WTC11 (cell line): ENCODE results near the gene FSD1L. TPM values are rescaled to one million over a fixed set of nuclear protein-coding genes. Genes with fewer than 3 reads are reported as not detected.
A peak's percentile ranks its signal among the peaks of the same experiment; 100 is the strongest.

Experiments
- ATAC-seq: fragments of 200-7000 bp; cut with Tn5 transposase; 2 replicates; pipeline ENCODE4 v1.10.0; 2021; ENCODE audit warnings: mild to moderate bottlenecking, moderate library complexity
- CTCF ChIA-PET: fragments of 300-600 bp; sonication (Branson Sonifier 250); formaldehyde crosslinking; loops from one replicate; lab custom pipeline; 2021; ENCODE audit warnings: antibody characterized with exemption; lab: Charles Lee
- POLR2A ChIA-PET: fragments of 350-600 bp; sonication (Branson Sonifier 250); formaldehyde crosslinking; loops from one replicate; lab custom pipeline; 2021; ENCODE audit warnings: antibody characterized with exemption; lab: Charles Lee
- DNase-seq: peaks from one replicate; pipeline ENCODE4 v3.0.0; 2021; ENCODE audit warnings: low spot score
- H3K27ac Mint-ChIP-seq: 2 replicates; pipeline ENCODE4 v1.8.0; 2021; ENCODE audit warnings: mixed read lengths
- H3K27me3 Mint-ChIP-seq: 2 replicates; pipeline ENCODE4 v1.8.0; 2021; ENCODE audit warnings: low read depth, mild to moderate bottlenecking, moderate library complexity, mixed read lengths
- H3K36me3 Mint-ChIP-seq: 2 replicates; pipeline ENCODE4 v1.8.0; 2021; ENCODE audit warnings: mixed read lengths
- H3K4me1 Mint-ChIP-seq: 2 replicates; pipeline ENCODE4 v1.8.0; 2022; ENCODE audit warnings: mixed read lengths
- H3K4me3 Mint-ChIP-seq: 2 replicates; pipeline ENCODE4 v1.8.0; 2021; ENCODE audit warnings: mild to moderate bottlenecking, moderate library complexity, mixed read lengths
- H3K9me3 Mint-ChIP-seq: 2 replicates; pipeline ENCODE4 v1.8.0; 2021; ENCODE audit warnings: mixed read lengths
- E2F4 ChIP-seq: sonication (generic); formaldehyde crosslinking; IDR thresholded peaks from 2 replicates; pipeline ENCODE4 v1.8.1; 2022; ENCODE audit warnings: low read depth, mild to moderate bottlenecking, moderate library complexity, missing genetic modification reagents, borderline replicate concordance
- ETV6 ChIP-seq: sonication (generic); formaldehyde crosslinking; IDR thresholded peaks from 2 replicates; pipeline ENCODE4 v1.8.1; 2022; ENCODE audit warnings: mild to moderate bottlenecking, missing genetic modification reagents
- FOXJ3 ChIP-seq: sonication (generic); formaldehyde crosslinking; IDR thresholded peaks from 2 replicates; pipeline ENCODE4 v1.9.0; 2021; ENCODE audit warnings: missing genetic modification reagents, mild to moderate bottlenecking, borderline replicate concordance
- FOXP1 ChIP-seq: sonication (generic); formaldehyde crosslinking; IDR thresholded peaks from 2 replicates; pipeline ENCODE4 v1.8.0; 2022; ENCODE audit warnings: missing genetic modification reagents, mild to moderate bottlenecking, moderate library complexity, borderline replicate concordance
- FOXP4 ChIP-seq: sonication (generic); formaldehyde crosslinking; IDR thresholded peaks from 2 replicates; pipeline ENCODE4 v1.8.0; 2022; ENCODE audit warnings: mild to moderate bottlenecking, missing genetic modification reagents
- IRF2 ChIP-seq: sonication (generic); formaldehyde crosslinking; IDR thresholded peaks from 2 replicates; pipeline ENCODE4 v1.8.0; 2022; ENCODE audit warnings: low read depth, missing genetic modification reagents, borderline replicate concordance
- JUN ChIP-seq: sonication (generic); formaldehyde crosslinking; IDR thresholded peaks from 2 replicates; pipeline ENCODE4 v1.8.0; 2023; ENCODE audit warnings: mild to moderate bottlenecking, missing genetic modification reagents
- NR2C2 ChIP-seq: sonication (generic); formaldehyde crosslinking; IDR thresholded peaks from 2 replicates; pipeline ENCODE4 v1.8.0; 2022; ENCODE audit warnings: mild to moderate bottlenecking, missing genetic modification reagents
- OVOL2 ChIP-seq: fragments of 250-450 bp; sonication (Bioruptor Pico); IDR thresholded peaks from 2 replicates; pipeline ENCODE4 v1.9.0; 2021; ENCODE audit warnings: mild to moderate bottlenecking, borderline replicate concordance
- RELA ChIP-seq: sonication (generic); formaldehyde crosslinking; IDR thresholded peaks from 2 replicates; pipeline ENCODE4 v1.8.1; 2022; ENCODE audit warnings: missing genetic modification reagents, mild to moderate bottlenecking, borderline replicate concordance
- ZNF512 ChIP-seq: sonication (generic); formaldehyde crosslinking; IDR thresholded peaks from 2 replicates; pipeline ENCODE4 v1.8.1; 2022; ENCODE audit warnings: missing genetic modification reagents, borderline replicate concordance
- total RNA-seq: library from RNA; stranded (reverse); gene quantifications from 3 replicates; pipeline ENCODE4 v1.2.3, GENCODE V29; 2021
- TF ChIP-seq, protein P1 (sequence below): fragments of 250-450 bp; sonication (Bioruptor Pico); IDR thresholded peaks from 2 replicates; pipeline ENCODE4 v2.1.2; 2022; ENCODE audit warnings: mild to moderate bottlenecking, moderate library complexity
- TF ChIP-seq, protein P2 (sequence below): sonication (generic); formaldehyde crosslinking; IDR thresholded peaks from 2 replicates; pipeline ENCODE4 v1.8.0; 2023; ENCODE audit warnings: missing genetic modification reagents
- TF ChIP-seq, protein P3 (sequence below): fragments of 200-600 bp; IDR thresholded peaks from 2 replicates; pipeline ENCODE4 v1.8.0; 2022; ENCODE audit warnings: antibody characterized with exemption
- TF ChIP-seq, protein P4 (sequence below): fragments of 250-450 bp; sonication (Bioruptor Pico); IDR thresholded peaks from 2 replicates; pipeline ENCODE4 v1.9.0; 2021; ENCODE audit warnings: mild to moderate bottlenecking
- TF ChIP-seq, protein P5 (sequence below): sonication (generic); formaldehyde crosslinking; IDR thresholded peaks from 2 replicates; pipeline ENCODE4 v1.8.1; 2023; ENCODE audit warnings: mild to moderate bottlenecking, missing genetic modification reagents, borderline replicate concordance

FSD1L gene
- total RNA-seq, 1 experiment from 2014 or later: 5.3 TPM

GRCh38 chr9:105475302-105475701 lies 27.5 kb downstream of the FSD1L start:
- ChIA-PET CTCF (interaction anchor here (0.7 to 1.1 kb wide), 10 partner anchors 9 to 239 kb away, joined by 3 to 9 read pairs (median 3); partner anchors contain the start of gene FSD1L), POLR2A (no interaction called here)
- Mint-ChIP-seq H3K27me3 (no peaks in the 10 kb centered on the region), H3K9me3 (no peaks in the 10 kb centered on the region), H3K4me3 (no peak overlapping the region), H3K27ac (no peak overlapping the region), H3K36me3 (0 out of 2 replicates have a peak, but pooled peaks cover 4% of the 10 kb centered on the region), H3K4me1 (no peaks in the 10 kb centered on the region)
- ATAC-seq: peak; percentile 96
- TF ChIP-seq RELA (CRISPR knock-in tag): no peak
- no peak for TF ChIP-seq FOXP1 (CRISPR knock-in tag)
- no peak for TF ChIP-seq ZNF512 (CRISPR knock-in tag)
- no peak for TF ChIP-seq FOXP4 (CRISPR knock-in tag)
- TF ChIP-seq, protein P1, sequence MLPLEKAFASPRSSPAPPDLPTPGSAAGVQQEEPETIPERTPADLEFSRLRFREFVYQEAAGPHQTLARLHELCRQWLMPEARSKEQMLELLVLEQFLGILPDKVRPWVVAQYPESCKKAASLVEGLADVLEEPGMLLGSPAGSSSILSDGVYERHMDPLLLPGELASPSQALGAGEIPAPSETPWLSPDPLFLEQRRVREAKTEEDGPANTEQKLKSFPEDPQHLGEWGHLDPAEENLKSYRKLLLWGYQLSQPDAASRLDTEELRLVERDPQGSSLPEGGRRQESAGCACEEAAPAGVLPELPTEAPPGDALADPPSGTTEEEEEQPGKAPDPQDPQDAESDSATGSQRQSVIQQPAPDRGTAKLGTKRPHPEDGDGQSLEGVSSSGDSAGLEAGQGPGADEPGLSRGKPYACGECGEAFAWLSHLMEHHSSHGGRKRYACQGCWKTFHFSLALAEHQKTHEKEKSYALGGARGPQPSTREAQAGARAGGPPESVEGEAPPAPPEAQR (CRISPR knock-in tag): no peak
- TF ChIP-seq OVOL2 (CRISPR knock-in tag): no peak
- TF ChIP-seq ETV6 (CRISPR knock-in tag): no peak
- TF ChIP-seq, protein P2, sequence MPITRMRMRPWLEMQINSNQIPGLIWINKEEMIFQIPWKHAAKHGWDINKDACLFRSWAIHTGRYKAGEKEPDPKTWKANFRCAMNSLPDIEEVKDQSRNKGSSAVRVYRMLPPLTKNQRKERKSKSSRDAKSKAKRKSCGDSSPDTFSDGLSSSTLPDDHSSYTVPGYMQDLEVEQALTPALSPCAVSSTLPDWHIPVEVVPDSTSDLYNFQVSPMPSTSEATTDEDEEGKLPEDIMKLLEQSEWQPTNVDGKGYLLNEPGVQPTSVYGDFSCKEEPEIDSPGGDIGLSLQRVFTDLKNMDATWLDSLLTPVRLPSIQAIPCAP (CRISPR knock-in tag): no peak
- TF ChIP-seq, protein P3, sequence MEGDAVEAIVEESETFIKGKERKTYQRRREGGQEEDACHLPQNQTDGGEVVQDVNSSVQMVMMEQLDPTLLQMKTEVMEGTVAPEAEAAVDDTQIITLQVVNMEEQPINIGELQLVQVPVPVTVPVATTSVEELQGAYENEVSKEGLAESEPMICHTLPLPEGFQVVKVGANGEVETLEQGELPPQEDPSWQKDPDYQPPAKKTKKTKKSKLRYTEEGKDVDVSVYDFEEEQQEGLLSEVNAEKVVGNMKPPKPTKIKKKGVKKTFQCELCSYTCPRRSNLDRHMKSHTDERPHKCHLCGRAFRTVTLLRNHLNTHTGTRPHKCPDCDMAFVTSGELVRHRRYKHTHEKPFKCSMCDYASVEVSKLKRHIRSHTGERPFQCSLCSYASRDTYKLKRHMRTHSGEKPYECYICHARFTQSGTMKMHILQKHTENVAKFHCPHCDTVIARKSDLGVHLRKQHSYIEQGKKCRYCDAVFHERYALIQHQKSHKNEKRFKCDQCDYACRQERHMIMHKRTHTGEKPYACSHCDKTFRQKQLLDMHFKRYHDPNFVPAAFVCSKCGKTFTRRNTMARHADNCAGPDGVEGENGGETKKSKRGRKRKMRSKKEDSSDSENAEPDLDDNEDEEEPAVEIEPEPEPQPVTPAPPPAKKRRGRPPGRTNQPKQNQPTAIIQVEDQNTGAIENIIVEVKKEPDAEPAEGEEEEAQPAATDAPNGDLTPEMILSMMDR: no peak
- no peak for TF ChIP-seq NR2C2 (CRISPR knock-in tag)
- DNase-seq: no peak

DNA sequence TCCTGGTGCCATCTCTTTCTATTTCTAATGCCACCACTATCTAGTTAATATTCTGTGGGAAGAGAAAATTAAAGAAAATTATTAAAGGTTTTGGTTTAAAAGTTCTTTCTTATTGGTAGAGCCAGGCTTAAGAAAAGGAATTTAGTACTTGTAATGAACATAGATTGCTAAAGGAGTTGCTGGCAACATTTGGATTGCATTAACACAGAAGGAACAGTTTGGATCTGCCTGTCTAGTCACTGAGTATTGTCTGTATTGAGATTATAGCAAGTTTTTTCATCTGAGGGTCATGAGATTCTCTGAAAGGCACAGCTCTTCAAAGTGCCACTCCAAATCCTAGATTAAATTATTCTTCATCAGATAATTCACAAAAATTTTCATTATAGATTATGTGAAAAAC lies 32.0 kb downstream of the FSD1L start:
- CTCF ChIA-PET: interaction anchor here (0.6 kb wide), 1 partner anchor 1835 kb away, joined by 4 read pairs; no protein-coding TSS in a partner anchor
- TF ChIP-seq, protein P4, sequence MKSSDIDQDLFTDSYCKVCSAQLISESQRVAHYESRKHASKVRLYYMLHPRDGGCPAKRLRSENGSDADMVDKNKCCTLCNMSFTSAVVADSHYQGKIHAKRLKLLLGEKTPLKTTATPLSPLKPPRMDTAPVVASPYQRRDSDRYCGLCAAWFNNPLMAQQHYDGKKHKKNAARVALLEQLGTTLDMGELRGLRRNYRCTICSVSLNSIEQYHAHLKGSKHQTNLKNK: no peak
- TF ChIP-seq JUN (CRISPR knock-in tag) (no peak), RELA (CRISPR knock-in tag) (no peak), IRF2 (CRISPR knock-in tag) (no peak), FOXJ3 (CRISPR knock-in tag) (no peak), E2F4 (CRISPR knock-in tag) (no peak)
- TF ChIP-seq, protein P5, sequence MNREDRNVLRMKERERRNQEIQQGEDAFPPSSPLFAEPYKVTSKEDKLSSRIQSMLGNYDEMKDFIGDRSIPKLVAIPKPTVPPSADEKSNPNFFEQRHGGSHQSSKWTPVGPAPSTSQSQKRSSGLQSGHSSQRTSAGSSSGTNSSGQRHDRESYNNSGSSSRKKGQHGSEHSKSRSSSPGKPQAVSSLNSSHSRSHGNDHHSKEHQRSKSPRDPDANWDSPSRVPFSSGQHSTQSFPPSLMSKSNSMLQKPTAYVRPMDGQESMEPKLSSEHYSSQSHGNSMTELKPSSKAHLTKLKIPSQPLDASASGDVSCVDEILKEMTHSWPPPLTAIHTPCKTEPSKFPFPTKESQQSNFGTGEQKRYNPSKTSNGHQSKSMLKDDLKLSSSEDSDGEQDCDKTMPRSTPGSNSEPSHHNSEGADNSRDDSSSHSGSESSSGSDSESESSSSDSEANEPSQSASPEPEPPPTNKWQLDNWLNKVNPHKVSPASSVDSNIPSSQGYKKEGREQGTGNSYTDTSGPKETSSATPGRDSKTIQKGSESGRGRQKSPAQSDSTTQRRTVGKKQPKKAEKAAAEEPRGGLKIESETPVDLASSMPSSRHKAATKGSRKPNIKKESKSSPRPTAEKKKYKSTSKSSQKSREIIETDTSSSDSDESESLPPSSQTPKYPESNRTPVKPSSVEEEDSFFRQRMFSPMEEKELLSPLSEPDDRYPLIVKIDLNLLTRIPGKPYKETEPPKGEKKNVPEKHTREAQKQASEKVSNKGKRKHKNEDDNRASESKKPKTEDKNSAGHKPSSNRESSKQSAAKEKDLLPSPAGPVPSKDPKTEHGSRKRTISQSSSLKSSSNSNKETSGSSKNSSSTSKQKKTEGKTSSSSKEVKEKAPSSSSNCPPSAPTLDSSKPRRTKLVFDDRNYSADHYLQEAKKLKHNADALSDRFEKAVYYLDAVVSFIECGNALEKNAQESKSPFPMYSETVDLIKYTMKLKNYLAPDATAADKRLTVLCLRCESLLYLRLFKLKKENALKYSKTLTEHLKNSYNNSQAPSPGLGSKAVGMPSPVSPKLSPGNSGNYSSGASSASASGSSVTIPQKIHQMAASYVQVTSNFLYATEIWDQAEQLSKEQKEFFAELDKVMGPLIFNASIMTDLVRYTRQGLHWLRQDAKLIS (CRISPR knock-in tag): no peak

More for the DNA sequence above, 32.0 kb downstream of the FSD1L start:
- H3K27ac Mint-ChIP-seq: no peak overlapping the region
- no peaks in the 10 kb centered on the region for H3K27me3 Mint-ChIP-seq
- POLR2A ChIA-PET: no interaction called here
- no peaks in the 10 kb centered on the region for H3K4me1 Mint-ChIP-seq
- DNase-seq (no peak), ATAC-seq (no peak)
- H3K36me3 Mint-ChIP-seq: no peaks in the 10 kb centered on the region
- no peaks in the 10 kb centered on the region for H3K9me3 Mint-ChIP-seq
- H3K4me3 Mint-ChIP-seq: no peak overlapping the region
